ENCODE data around the gene HPSE2.

HPSE2 gene

DNA sequence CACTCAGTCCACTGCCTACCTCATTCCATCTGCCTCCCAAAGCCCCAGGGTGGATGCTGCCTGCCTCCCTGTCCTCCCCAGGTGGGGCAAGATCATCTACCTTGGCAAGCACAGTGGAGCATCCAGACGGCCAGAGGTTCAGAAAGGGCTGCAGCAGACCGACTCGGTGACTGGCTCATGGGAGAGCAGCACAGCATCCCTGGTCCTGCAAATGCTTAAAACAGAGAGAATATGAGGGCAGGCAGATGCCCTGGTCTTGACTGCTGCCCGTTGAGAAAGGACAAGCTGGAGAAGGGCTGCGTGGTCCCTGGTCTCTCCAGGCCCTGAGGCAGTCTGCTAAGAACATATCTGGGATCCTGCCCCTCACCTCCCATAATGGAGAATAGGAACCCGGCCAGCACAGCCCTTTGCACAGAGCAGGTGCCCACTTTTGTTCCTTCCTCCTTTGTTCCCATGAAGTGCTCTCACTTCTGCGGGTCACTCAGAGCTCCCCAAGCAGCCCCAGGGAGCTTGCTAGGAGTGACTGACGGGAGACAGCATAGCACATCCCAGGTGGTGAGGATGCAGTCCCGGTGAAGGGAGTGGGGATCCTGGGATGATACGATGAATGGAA lies 790.3 kb downstream of the HPSE2 start:
- H3K4me3 ChIP-seq (ENCODE audit: low read depth, low read length), result no peak overlapping the region
- no peak for DNase-seq (ENCODE audit: low read depth)
- TF ChIP-seq, protein P1, sequence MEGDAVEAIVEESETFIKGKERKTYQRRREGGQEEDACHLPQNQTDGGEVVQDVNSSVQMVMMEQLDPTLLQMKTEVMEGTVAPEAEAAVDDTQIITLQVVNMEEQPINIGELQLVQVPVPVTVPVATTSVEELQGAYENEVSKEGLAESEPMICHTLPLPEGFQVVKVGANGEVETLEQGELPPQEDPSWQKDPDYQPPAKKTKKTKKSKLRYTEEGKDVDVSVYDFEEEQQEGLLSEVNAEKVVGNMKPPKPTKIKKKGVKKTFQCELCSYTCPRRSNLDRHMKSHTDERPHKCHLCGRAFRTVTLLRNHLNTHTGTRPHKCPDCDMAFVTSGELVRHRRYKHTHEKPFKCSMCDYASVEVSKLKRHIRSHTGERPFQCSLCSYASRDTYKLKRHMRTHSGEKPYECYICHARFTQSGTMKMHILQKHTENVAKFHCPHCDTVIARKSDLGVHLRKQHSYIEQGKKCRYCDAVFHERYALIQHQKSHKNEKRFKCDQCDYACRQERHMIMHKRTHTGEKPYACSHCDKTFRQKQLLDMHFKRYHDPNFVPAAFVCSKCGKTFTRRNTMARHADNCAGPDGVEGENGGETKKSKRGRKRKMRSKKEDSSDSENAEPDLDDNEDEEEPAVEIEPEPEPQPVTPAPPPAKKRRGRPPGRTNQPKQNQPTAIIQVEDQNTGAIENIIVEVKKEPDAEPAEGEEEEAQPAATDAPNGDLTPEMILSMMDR (IDR thresholded peaks at IDR 0.05; ENCODE audit: control insufficient read depth, extremely low read depth, insufficient read depth), result no peak

DNA sequence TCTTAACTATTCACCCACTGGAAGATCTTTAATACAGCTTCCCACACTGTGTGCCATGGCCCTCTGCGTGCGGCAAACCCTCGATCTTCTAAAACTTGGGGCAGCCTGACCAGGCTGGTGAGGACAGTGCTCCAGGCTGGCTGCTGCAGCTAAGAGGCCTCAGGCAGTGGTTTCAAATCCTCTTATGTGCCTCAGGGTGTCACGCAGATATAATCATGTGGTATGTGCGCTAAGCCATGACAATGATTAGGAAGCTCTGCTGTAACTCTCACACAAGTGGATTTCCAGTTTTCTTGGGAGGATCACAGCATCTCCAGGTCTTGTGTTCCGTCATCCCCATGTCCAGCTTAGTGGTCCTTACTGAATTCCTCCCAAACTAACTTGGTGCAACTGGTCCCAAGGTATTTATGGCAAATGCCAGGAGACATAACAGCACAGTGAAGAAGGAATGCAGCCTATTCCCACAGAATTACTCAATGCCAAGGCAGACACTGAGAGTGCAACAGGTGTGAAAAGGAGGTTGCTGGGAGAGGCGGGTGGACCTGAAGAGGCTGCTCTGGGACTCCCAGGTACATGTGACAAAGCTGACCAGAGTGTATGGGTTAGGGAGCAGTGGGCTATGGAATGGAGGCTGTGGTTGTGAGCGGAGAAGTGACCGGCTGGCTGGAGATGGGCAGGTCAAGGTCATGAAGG lies 791.2 kb downstream of the HPSE2 start:
- no peak for DNase-seq (ENCODE audit: low read depth)
- no peak overlapping the region for H3K4me3 ChIP-seq (ENCODE audit: low read depth, low read length)
- TF ChIP-seq, protein P1 (IDR thresholded peaks at IDR 0.05; ENCODE audit: control insufficient read depth, extremely low read depth, insufficient read depth), result no peak

DNA sequence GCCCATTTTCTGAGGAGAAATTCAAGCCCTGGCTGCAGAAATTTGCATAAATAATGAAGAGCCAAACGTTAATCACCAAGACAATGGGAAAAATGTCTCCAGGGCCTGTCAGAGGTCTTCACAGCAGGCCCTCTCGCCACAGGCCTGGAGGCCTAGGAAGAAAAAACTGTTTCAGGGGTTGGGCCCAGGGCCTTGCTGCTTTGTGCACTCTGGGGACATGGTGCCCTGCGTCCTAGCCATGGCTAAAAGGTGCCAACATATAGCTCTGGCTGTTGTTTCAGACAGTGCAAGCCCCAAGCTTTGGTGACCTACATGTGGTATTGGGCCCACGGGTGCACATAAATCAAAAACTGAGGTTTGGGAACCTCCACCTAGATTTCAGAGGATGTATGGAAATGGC lies 796.9 kb downstream of the HPSE2 start:
- no peak for DNase-seq (ENCODE audit: low read depth)
- TF ChIP-seq, protein P1 (IDR thresholded peaks at IDR 0.05; ENCODE audit: control insufficient read depth, extremely low read depth, insufficient read depth), result no peak
- no peak overlapping the region for H3K4me3 ChIP-seq (ENCODE audit: low read depth, low read length)

DNA sequence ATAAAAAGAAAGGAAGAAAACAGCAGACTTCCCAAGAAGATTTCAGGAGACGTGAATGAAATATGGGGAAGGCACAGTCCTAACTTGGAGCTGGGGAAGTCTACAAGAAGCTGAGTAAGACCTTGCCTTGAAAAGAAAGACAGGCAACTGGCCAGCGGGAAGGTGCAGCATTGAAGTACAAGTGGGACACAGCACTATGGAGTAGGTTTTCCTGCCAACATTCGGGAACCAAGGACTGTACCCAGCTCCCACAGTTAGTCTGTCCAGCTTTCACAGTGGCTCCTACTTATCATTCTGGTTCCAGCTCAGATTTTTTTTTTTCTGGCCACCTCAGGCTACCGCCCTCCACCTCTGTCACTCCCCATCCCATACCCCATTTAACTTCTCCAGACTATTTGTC lies 798.9 kb downstream of the HPSE2 start:
- H3K4me3 ChIP-seq (ENCODE audit: low read depth, low read length), result no peak overlapping the region
- no peak for DNase-seq (ENCODE audit: low read depth)
- TF ChIP-seq, protein P1 (IDR thresholded peaks at IDR 0.05; ENCODE audit: control insufficient read depth, extremely low read depth, insufficient read depth), result no peak

DNA sequence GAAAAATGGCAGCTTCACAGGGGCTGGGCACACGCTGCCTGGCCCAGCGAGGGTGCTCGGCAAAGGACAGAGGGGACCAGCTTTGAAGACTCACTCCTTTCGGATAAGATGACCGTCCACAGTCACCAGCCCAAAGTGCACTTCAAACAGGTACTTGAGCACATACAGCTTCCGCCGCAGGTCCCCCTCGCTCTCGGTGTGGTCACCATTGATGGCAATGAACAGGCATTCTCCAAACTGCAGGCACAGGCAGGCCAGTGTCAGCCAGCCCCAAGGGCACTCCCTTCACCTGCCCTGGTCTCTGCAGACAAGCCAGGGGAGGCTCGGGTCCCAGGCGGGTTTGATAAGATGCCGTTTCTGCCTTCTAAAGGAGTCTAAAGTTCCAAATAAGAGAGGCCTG lies 800.5 kb downstream of the HPSE2 start:
- no peak for DNase-seq (ENCODE audit: low read depth)
- TF ChIP-seq, protein P1 (IDR thresholded peaks at IDR 0.05; ENCODE audit: control insufficient read depth, extremely low read depth, insufficient read depth), result no peak

DNA sequence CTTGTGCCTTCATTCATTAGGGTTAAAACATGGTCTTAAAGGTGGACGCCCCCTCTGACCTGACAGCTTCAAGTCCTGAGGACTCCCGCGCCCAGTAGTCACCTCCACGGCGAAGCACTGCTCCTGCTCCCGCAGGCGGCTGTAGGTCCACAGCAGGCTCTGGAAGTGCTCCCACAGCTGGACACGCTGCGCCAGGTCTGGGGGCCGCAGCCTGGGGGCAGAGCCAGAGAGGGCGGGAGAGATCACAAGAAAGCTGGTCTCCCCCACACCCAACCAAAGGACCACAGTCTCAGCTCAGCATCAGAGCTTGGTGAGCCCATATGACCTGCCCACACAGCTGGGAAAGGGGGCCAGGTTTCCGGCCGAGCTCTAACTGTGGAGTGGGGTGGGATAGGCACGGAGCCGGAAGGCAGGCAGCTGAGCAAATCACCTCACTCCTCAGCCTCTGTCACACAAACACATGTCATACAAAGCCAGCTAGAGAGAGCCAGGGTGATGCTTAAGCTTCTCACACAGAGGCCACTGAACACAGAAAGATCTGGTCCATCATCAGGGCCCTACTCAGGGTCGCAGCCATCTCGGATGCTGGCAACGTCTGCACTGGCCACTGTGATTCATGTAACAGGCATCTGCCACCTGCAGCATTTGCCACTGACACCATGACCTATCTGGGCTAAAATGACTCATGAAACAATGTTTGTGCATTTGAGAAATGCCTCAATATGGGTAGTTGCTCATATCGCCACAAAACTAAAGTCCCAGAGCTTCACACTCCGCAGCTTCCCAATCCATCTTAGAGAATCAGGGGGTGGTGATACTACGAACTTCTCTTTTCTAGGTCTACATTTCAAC lies 801.5 kb downstream of the HPSE2 start:
- H3K4me3 ChIP-seq (ENCODE audit: low read depth, low read length), result no peak overlapping the region
- no peak for DNase-seq (ENCODE audit: low read depth)
- TF ChIP-seq, protein P1 (IDR thresholded peaks at IDR 0.05; ENCODE audit: control insufficient read depth, extremely low read depth, insufficient read depth), result no peak

More for the DNA sequence above, 800.5 kb downstream of the HPSE2 start:
- H3K4me3 ChIP-seq (ENCODE audit: low read depth, low read length), result no peak overlapping the region
